GM21367 (cell line): Measurements from ENCODE around the gene CCDC13.

ENCODE experiments used
- ATAC-seq: cut with Tn5 transposase; IDR thresholded peaks from one replicate; pipeline ENCODE4 v1.9.1; 2021; ENCODE audit not compliant: unreplicated experiment

The CCDC13 gene

DNA sequence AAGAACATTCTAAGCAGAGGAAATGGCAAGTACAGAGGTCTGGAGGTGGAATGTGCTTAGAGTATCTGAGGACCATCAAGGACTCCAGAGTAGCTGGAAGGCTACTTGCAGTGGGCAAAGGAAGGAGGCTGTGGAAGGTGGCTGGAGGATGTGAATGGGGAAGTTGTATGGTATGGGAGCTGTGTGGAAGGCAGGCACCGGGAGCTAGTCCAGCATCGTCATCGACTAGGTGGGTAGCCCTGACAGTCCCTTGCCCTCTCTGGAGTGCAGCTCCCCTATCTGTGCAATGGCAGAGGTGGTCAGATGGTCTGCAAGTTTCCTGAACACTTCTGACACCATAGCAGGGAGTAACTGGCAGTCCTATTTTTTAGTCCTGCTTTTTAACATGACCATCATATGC, 19.3 kb downstream of the CCDC13 start:
- ATAC-seq: no peak

DNA sequence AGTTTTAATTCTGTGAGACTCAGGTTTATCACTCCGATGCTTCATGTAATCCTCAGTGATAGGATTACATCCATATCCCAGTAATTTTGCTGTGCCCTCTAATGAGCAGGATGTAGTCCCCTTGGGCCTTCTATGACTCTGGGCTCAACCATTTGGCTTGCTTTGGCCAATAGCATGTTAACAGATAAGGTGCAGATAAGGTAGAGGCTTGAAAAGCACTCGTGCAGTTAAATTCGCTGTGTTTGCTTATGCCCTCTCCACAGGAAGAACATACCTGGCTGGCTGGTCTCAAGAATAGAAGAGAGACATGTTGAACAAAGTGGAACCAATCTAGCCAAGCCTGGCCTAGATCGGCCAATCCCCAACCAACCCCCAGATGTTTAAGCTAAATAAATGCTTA, 20.1 kb downstream of the CCDC13 start:
- no peak for ATAC-seq

DNA sequence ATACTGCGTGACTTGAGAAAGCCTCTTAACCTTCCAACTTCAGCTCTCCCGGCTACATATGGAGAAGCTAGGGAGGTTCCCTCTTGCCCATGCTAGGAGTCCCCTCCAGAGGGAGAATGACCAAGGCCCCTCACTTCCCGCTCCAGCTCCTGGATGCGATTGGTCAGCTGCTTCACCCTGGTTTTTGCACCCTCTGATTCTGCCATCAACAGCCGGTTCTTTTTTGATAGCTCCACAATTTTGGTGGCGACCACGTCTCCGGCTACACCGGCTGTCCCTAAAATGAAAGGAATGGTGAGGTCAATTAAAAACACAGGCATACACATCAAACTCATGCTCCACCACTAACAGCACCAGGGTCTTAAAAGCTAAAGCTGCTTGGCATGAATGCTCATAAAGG, 20.6 kb downstream of the CCDC13 start:
- ATAC-seq: no peak

DNA sequence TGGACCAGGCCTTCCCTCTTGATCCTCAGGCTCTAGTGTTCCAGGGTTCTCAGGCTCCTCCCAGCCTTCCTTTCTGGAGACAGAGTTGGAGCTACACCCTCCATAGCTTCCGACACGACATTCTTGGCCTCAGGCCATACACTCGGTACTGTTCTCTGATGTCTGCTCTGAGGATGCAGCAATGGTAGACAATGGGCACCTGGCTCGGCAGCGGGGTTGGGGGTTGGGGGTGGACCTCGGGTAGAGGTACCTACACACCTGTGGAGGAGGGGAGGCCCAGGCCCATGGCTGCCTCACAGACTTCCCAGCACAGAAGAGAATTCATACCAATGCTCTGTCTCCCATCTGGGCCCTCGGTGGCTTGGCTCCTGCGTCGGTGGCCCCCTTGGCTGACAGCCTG, 21.4 kb downstream of the CCDC13 start:
- ATAC-seq: no peak

DNA sequence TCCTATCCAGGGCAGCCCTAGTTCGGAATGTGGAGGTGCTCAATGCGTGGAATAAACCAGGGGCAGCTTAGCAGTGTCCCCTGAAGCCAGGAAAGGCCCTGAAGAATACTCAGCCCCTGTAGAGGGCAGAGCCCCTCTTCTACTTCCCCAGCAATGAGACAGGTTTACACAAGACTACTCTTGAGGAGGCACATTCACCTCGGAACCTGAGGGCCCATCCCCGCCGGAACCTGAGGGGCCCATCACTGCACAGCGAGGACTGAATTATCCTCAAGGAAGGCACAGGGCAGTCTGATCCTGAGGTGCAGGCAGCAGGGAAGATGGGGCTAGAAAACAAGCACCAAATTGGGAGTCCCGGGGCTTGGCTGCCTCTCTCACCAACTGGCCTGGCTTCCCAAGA, 22.2 kb downstream of the CCDC13 start:
- ATAC-seq: no peak

DNA sequence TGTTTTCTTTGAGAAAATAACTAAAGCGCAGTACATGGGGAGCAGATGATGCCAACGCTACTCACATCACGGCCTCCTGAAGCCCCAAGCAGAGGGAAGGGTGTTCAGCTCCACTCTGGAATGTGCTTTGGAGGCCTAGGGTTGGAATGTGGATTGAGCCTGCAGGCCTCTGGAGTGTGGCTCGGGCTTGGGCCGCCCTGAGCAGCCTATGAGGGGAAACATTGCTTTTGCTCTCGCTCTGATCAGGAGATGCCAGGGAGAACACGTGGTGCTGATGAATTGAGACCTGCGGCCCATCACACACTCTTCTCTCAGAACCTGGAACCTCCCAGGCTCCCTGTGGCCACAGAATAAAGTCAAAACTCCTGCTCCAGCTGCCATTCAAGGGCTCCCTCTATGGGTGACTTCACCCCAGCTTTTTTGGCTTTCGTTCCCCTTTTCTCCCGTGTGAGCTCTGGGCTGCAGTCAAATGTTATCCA, 23.3 kb downstream of the CCDC13 start:
- no peak for ATAC-seq

DNA sequence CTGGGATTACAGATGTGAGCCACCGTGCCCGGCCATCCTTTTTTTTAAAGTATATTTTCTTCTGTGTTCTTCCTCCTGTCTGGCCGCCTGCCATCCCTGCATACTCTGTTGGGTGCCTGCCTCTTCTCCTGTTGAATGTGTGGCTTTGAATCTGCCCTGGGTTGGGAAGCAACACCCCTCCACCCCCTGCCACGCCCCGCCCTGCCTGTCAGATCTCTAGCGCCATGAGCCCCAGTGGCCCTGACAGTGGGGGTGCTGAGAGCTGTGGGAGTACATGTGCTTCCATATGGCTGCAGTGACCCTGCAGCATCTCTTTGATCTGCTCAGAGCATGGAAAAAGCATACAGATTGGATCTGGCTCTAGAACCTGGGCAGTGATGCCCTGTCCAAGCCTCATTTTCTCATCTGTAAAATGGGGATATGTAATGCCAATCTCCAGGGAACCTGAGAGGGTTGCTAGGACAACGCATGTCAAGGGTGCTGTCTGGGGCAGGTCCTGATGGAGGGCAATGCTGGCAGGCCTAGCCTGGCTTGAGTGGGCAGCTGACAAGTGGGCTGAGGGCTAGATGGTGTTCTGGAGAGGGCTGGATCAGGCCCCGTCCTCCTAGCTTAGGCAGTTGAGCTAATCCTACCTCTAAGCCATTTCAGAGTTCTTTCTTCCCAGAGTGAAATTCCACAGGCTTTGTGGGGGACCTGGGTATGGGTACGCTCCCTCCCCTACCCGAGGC, 23.9 kb downstream of the CCDC13 start:
- ATAC-seq: no peak

DNA sequence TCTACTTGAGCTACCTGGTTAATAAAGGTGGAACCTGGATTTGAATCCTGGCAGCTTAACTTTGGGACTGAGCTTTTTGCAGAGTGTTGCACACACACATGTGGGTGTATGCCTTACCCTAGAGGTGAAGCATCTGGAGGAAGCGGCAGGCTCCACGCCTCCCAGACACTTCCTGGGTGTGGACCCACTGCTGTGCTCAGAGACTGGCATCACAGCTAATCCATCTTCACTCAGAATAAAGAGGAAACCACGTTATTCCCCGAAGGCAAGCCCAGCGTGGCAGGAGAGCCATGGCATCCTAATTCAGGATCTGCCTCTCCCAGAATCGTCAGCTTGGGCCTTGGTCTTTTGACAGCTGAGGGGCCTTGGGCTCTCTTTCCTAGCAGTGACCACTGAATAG, 25.5 kb downstream of the CCDC13 start:
- no peak for ATAC-seq

DNA sequence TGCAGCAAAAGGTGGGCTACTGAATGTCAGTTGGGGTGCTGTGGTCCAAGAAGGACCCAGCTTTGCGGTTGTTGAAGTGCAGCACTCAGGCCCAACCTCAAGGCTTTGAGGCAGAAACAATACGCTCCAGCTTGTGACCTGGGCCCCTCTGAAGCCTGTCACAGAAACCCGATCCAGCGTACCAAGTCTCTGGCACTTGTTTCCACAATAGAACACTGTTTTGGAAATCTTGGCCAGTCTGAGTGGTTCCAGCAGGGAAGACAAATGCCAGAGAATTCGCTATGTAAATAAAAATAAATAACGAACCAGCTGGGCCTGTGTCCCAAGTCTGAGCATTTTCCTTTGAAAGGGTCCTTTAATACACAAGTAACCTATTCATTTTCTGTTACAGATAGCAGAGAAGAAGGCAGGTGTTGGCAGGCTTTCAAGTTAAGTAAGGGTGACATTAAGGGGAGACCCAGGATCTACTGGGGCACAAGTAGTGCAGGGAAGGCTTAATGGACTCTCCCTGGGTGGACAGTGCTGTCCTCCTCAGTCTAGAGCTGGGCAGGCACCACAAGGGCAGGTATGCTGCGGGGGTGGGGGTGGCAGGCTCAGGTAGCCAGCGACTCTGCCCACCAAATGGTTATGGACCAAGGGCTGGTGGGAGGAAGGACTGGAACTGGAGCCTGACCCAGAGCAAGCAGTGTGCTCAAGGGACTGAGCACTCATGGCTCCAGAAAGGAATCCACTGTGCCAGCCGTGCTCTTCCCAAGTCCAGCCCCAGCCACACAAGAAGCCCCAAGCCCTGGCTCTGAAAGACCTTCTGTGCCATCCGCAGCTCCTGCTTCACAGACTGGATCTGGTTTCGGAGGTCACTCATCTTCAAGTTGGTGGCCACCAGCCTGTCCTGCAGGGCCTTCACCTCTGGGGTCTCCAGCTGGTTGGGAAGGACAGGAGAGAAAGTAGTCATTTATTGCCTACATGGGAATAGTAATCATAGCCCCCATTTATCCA, 26.3 kb downstream of the CCDC13 start:
- no peak for ATAC-seq

DNA sequence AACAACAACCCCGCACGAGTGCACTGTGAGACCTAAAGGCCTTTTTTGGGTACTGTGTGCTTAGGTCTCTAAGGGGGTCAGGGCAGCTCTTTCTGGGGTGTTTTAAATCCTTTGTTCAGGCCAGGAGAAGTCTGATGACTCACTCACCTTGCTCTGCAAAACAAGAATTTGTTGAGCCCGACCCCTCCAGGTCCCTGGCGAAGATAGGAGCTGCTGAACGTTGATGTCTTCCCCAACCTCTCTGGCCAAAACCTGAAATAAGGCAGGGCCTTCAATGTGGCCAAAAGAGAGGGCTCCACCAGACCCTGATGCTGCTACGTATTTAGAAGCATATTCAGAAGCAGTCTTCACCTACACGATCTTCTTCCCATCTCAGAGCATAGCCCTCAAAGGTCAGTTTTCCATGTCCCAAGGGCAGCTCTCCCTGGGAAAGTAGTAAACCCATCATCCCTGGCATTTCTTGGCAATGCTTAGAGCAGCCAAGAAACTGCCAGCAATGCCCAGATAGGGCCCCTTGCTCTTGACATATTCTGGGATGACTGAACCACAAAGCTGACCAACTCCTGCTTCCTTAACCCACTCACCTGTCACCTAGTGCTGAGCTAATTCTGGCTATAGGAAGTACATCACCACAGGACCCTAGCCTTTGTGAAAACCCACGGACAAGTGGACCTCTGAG, 27.1 kb downstream of the CCDC13 start:
- ATAC-seq: no peak

DNA sequence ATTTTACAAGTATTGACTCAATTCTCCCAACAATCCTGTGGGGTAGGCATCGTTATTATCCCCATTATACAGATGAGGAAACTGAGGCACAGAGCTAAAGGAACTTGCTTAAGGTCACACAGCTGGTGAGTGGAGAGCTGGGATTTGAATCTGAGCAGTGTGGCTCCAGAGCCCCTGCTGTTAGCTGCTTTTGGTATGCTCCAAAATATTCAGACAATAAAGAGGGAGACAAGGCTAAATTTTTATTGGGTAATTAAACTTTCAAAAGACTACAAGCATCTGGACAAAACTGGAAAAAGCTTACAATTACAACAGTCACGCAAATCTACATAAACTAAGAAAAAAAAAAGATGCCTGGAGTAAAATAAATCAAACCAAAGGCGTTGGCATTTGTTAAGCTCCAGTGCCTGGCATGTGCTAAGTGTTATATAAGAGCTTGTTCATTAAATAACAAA, 27.7 kb downstream of the CCDC13 start:
- ATAC-seq: no peak

DNA sequence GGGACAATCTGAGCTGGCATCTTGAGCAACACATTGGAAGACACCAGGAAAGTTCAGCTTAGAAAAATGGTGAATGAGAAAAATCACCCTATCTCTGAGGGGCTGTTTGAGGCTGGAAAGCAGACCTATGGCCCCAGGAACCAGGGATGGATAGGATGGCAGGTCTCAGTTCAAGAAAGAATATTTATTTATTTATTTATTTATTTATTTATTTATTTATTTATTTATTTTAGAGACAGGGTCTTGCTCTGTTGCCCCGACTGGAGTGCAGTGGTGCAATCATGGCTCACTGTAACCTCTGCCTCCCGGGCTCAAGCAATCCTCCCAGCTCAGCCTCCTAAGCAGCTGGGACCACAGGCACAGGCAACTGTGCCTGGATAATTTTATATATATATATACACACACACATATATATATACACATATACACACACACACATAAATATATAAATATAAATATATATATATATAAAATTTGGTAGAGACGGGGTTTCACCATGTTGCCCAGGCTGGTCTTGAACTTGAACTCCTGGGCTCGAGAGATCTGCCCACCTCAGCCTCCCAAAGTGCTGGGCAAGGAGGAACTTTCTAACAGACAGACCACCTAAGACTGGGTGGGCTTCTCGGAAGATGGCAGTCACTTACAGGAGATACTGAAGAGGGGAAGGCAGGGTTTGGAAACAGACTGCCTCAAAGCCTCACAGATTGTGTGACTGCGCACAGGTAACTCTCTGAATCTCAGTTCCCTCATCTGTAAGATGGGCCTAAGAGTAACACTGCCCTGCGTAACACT, 29.7 kb downstream of the CCDC13 start:
- no peak for ATAC-seq

DNA sequence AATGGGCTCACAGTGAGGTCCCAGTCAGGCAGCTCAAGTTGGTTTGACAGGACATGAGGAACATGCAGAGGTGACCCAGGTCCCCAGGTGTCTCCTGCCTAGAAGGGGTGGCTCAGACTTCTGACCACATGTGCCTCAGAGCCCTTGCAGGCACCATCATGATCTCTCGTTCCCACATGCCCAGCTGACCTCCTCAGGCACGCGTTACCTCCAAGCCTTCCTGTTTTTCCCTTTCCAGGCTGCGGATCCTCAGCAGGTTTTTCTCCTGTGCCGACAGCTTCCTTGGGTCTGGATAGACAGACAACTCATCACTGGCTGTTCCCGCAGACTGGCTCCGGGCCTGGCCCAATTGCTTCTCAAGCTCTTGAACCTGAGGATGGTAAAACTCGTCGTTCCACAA, 30.4 kb downstream of the CCDC13 start:
- ATAC-seq: no peak

DNA sequence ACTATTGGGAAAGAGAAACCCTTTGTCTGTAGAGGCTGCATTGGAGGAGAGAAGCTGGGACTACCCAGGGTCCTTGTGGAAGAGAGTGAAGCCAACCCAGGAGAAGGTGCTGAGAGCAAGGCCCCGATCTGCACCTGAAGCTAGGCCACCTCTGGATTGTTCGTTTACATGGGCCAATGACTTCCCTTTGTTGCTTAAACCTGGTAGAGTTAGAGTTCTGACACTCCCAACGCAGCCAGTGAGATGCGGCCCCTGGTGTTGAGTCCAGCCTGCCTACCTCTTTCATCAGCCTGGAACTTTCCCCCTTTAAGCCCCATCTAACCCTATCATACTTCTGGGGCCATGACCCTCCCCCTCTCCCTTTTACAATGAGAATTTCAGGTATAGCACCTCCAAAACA, 30.8 kb downstream of the CCDC13 start:
- ATAC-seq: no peak

DNA sequence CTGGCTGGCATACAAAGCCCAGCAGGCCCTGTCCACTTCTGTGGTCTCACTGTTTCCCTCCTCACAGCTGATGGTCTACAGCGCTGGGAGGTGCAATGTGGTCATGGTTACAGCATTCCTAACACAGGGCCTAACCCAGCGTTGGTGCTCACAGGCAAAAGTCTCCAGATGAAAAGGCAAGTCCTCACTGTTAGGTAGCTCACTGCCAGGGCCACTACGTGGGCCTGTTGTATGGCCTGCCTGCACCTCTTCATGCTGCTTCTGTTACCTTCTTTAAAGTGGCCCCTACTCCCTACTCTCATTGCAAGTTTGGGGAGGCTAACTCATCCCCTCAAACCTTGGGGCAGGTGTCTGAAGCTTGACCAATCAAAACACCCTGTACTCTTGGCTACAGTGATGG, 31.3 kb downstream of the CCDC13 start:
- no peak for ATAC-seq

DNA sequence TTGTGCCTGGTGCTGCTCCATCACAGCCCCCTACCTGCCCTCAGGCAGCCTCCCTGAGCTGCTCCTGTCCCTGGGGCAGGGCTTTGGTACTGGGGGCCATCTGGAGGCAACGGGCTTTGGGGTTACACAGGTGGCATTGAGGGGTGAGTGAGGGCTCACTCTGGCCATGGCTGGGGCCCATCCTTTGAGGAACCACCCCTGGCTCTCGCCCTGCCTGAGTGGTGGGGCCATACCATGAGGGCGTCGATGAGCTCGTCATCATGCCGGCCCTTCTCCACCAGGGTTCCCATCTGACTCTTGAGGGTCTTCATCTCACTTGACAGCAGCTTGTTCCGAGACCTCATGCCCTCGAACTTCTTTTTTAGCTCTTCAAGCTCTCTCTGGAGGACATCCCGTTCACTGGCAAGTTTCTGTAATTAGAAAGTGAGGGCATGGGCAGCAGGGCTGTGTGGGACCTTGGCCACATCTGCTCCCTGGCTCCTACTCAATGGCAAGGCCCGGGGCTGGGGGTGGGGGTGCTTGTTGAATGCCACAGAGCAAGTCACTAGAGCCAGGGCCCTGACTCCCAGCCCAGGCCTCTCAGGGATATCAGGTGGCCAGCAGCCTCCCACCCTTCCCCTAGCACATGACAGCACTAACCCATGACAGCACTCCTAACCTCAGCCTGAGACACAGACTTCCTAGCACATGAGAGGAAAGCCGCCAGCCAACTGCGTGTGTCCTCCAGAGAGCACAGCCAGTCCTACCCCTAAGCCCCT, 33.5 kb downstream of the CCDC13 start:
- no peak for ATAC-seq

DNA sequence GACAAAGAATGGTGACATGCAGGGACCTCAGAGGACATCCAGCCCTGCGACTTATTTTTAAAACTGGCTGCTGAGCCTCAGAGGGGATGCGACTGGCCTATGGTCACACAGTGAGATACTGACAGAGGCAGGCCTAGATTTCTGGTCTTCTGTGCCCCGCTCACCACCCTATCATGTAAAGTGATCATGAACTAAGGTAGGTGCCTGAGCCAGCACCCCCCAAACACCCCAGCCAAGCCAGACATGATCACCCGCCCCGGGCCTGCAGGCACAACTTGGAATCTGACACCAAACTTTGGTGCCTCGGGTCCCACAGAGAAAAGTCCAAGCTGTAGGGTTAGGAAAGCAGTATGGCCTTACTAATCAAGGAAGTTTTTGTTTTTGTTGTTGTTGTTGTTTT, 36.5 kb downstream of the CCDC13 start:
- no peak for ATAC-seq

DNA sequence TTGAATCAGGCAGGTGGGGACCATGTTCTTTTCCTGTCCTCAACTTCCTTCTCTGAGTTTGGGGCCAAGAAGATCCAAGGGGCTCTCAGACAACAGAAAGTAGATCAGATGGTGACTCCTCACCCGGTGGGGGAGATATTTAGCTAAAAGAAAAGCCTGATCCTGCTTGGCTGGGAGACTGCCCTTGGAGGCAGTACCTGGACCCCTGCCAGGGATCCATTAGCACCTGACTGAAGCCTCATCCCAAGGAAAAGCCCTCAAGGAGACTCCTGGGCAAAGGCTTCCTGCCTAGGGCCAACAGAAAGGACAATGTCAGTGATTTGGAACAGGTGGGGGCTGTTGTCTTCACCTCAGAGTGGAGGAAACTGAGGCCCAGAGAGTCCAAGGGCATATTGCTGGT, 37.0 kb downstream of the CCDC13 start:
- ATAC-seq: no peak

DNA sequence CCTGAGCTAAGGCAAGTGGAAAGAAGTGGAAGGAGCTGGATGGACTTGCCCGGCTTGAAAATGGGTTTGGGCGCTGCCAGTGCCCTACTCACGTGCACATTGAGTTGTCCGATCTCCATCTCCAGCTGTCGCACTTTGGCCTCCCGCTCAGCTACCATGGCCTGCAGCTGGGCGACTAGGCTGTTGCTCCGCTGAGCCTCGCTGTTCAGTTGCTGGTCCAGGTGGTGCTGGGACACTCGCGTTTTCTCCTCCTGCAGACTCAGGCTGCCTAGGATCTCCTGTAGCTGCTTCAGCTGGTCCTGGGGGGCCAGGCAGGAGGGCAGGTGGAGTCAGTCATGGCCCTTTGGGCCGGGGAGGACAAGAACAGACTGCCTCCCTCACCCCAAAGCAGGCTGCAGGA, 37.4 kb downstream of the CCDC13 start:
- no peak for ATAC-seq

DNA sequence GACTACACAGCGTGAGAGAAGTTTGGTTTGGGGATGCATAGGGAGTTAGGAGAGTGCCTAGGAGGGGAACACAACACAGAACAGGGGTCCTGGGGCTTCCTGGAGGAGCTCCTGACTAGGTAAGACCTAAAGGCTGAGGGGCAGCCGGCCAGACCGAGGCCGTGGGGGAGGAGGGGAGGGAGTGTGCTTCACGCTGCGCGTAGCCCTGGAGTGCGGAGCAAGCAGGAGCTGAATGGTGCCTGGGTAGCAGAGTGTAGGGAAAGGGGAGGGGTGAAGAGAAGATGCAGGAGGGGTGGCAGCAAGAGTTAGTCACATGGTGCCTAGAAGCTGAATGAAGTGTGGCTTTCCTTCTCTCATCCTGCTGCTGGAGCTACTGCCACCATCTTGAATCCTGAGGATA, 38.0 kb downstream of the CCDC13 start:
- ATAC-seq: no peak
